Endothelial cell of umbilical vein (primary cell): ENCODE results near the gene BRSK1. TPM values are rescaled to one million over a fixed set of nuclear protein-coding genes. Genes with fewer than 3 reads are reported as not detected.

ENCODE experiments used
- BruUV-seq: library from RNA; stranded (reverse); fragments of 400-500 nt; replicated peaks from 2 replicates; lab custom pipeline; 2021; lab: Mats Ljungman, UMichigan
- CTCF ChIA-PET: fragments of 300-600, 350-600 bp; sonication (Branson Sonifier 250); formaldehyde crosslinking; loops from one replicate; lab custom pipeline; 2021; ENCODE audit warnings: antibody characterized with exemption, inconsistent platforms; lab: Charles Lee
- POLR2A ChIA-PET: fragments of 300-600, 350-600 bp; sonication (Branson Sonifier 250); formaldehyde crosslinking; loops from one replicate; lab custom pipeline; 2021; ENCODE audit warnings: antibody characterized with exemption, inconsistent platforms; lab: Charles Lee
- DNase-seq: peaks from one replicate; pipeline ENCODE4 v3.0.0-alpha.2; 2011; ENCODE audit warnings: low read depth, low spot score
- FAIRE-seq: peaks from 2 replicates; lab custom pipeline; 2011; peaks lifted over from hg19 to GRCh38; lab: Jason Lieb, UNC
- H2AFZ ChIP-seq: 2 replicates; pipeline ENCODE4 v1.6.0; 2012; ENCODE audit warnings: low read depth, low read length, control low read depth, inconsistent platforms
- H3K27ac ChIP-seq: 2 replicates; pipeline ENCODE4 v1.5.1; 2011; ENCODE audit warnings: low read depth, mild to moderate bottlenecking, control low read depth, low read length, moderate library complexity; ENCODE audit not compliant: insufficient read depth
- H3K27me3 ChIP-seq, 2 experiments: 2 replicates each; pipeline versions ENCODE4 v1.6.0 to v1.6.1; 2011; ENCODE audit warnings: low read length in 2 of 2, mixed read lengths in 1 of 2; ENCODE audit not compliant: control insufficient read depth in 2 of 2, insufficient read depth in 2 of 2
- H3K36me3 ChIP-seq, 2 experiments: 2 replicates in 1 of 2; 3 replicates in 1 of 2; pipeline ENCODE4 v1.5.1; 2011; ENCODE audit warnings: low read length in 2 of 2, mild to moderate bottlenecking in 1 of 2, moderate library complexity in 1 of 2; ENCODE audit not compliant: control insufficient read depth in 2 of 2, insufficient read depth in 2 of 2; ENCODE audit errors: extremely low read depth in 1 of 2
- H3K4me1 ChIP-seq: 3 replicates; pipeline ENCODE4 v1.5.1; 2011; ENCODE audit warnings: mild to moderate bottlenecking, low read length; ENCODE audit not compliant: control insufficient read depth, insufficient read depth; ENCODE audit errors: extremely low read depth
- H3K4me2 ChIP-seq: 2 replicates; pipeline ENCODE4 v1.6.1; 2011; ENCODE audit warnings: low read length, control low read depth, mixed read lengths; ENCODE audit not compliant: insufficient read depth
- H3K4me3 ChIP-seq, 3 experiments: fragments of 200-600 bp in 1 of 3; sonication (generic), shearing (Covaris generic) in 1 of 3; replicated peaks in 1 of 3; 2 replicates each; pipeline ENCODE4 v1.5.1; 2011 to 2016; ENCODE audit warnings: control low read depth in 3 of 3, low read length in 3 of 3, mild to moderate bottlenecking in 2 of 3, inconsistent platforms in 1 of 3, low read depth in 1 of 3, moderate library complexity in 1 of 3; ENCODE audit not compliant: insufficient read depth in 1 of 3
- H3K79me2 ChIP-seq: 2 replicates; pipeline ENCODE4 v1.6.0; 2012; ENCODE audit warnings: low read length, inconsistent platforms; ENCODE audit not compliant: control insufficient read depth, insufficient read depth
- H3K9ac ChIP-seq: replicated peaks from 2 replicates; pipeline ENCODE3; 2011; ENCODE audit warnings: low read length, control low read depth; ENCODE audit not compliant: insufficient read depth; ENCODE audit errors: extremely low read depth
- H3K9me1 ChIP-seq: replicated peaks from 3 replicates; pipeline ENCODE4 v1.6.0; 2011; ENCODE audit warnings: mild to moderate bottlenecking, low read length; ENCODE audit not compliant: control insufficient read depth, insufficient read depth; ENCODE audit errors: extremely low read depth
- H3K9me3 ChIP-seq: replicated peaks from 2 replicates; pipeline ENCODE4 v1.5.1; 2012; ENCODE audit warnings: low read length, inconsistent platforms; ENCODE audit not compliant: control insufficient read depth, insufficient read depth
- H4K20me1 ChIP-seq: replicated peaks from 2 replicates; pipeline ENCODE3; 2011; ENCODE audit warnings: mild to moderate bottlenecking, low read length; ENCODE audit not compliant: control insufficient read depth, insufficient read depth; ENCODE audit errors: extremely low read depth
- CTCF ChIP-seq, 2 donors: IDR thresholded peaks; 1 replicate in 1 of 2; 2 replicates in 1 of 2; pipeline ENCODE4 v1.5.1; 2011; ENCODE audit warnings: low read length in 2 of 2, mild to moderate bottlenecking in 2 of 2, moderate library complexity in 2 of 2, control low read depth in 1 of 2, inconsistent platforms in 1 of 2, low read depth in 1 of 2; ENCODE audit not compliant: insufficient read depth in 1 of 2; ENCODE audit errors: extremely low read depth in 1 of 2
- EZH2 ChIP-seq: IDR thresholded peaks from 2 replicates; pipeline ENCODE4 v1.6.1; 2012; ENCODE audit warnings: borderline replicate concordance, low read depth, mild to moderate bottlenecking, moderate library complexity, low read length, inconsistent platforms; ENCODE audit not compliant: severe bottlenecking
- FOS ChIP-seq: IDR thresholded peaks from 2 replicates; pipeline ENCODE4 v1.6.1; 2011; ENCODE audit warnings: mild to moderate bottlenecking, low read length, moderate library complexity, borderline replicate concordance; ENCODE audit not compliant: insufficient read depth
- GATA2 ChIP-seq: IDR thresholded peaks from 2 replicates; pipeline ENCODE4 v1.7.0; 2011; ENCODE audit warnings: low read depth, mild to moderate bottlenecking, moderate library complexity, mixed read lengths, low read length; ENCODE audit not compliant: insufficient read length, insufficient read depth
- JUN ChIP-seq: IDR thresholded peaks from 2 replicates; pipeline ENCODE4 v1.6.1; 2011; ENCODE audit warnings: borderline replicate concordance, low read depth; ENCODE audit not compliant: insufficient read length, insufficient read depth
- MAX ChIP-seq: IDR thresholded peaks from 2 replicates; pipeline ENCODE4 v1.6.1; 2011; ENCODE audit not compliant: insufficient read depth, insufficient read length
- MYC ChIP-seq: IDR thresholded peaks from one replicate; pipeline ENCODE4 v1.6.1; 2011; ENCODE audit warnings: mild to moderate bottlenecking, low read depth, low read length
- POLR2A ChIP-seq: IDR thresholded peaks from 2 replicates; pipeline ENCODE4 v1.6.1; 2012; ENCODE audit warnings: low read depth, mild to moderate bottlenecking, control low read depth, low read length
- POLR2AphosphoS5 ChIP-seq: IDR thresholded peaks from 2 replicates; pipeline ENCODE4 v1.6.1; 2012; ENCODE audit warnings: low read depth, mild to moderate bottlenecking, control low read depth, low read length, moderate library complexity; ENCODE audit not compliant: insufficient read depth
- dilution Hi-C: fragments of 300-500 bp; cut with MboI; formaldehyde crosslinking; loops from one replicate; pipeline ENCODE4 v1.15.0; 2019; ENCODE audit warnings: low sequenced_read_pairs; ENCODE audit not compliant: extremely low pct_ligation_motif_present
- intact Hi-C: fragments of 100-400 bp; cut with micrococcal nuclease; formaldehyde crosslinking; loops from one replicate; pipeline ENCODE4 v1.10.0; 2022
- polyA plus RNA-seq, 4 experiments: library from polyadenylated mRNA; depleted of rRNA in 3 of 4; stranded (reverse) in 3 of 4; unstranded in 1 of 4; fragments of >200 nt; gene quantifications; 2 replicates each; pipeline versions ENCODE4 v1.2.1 to v1.2.3, GENCODE V29; 2011 to 2012; ENCODE audit warnings: missing spikeins in 1 of 4
- total RNA-seq: library from RNA; stranded (reverse); gene quantifications from 2 replicates; pipeline ENCODE4 v1.2.3, GENCODE V29; 2021

BRSK1 gene
- total and polyA plus RNA-seq, 2 donors (not counting 3 experiments of a cell fraction or from before 2014, with no cell fraction given), result 0.33 to 0.44 TPM

- H3K9ac ChIP-seq, result no peak overlapping the region
- H4K20me1 ChIP-seq, result no peaks in the 10 kb centered on the region
- ChIA-PET POLR2A (no interaction called here), CTCF (no interaction called here)
- FAIRE-seq (no peak), DNase-seq (no peak)
- no peaks in the 10 kb centered on the region for H3K9me1 ChIP-seq
- H3K4me1 ChIP-seq, result no peaks in the 10 kb centered on the region
- no peaks in the 10 kb centered on the region for H3K79me2 ChIP-seq
- no peak overlapping the region for H3K4me2 ChIP-seq
- H3K27ac ChIP-seq, result no peak overlapping the region
- no peak overlapping the region for H3K4me3 ChIP-seq
- BruUV-seq, result no TSS peak
- TF ChIP-seq POLR2A, result no peak
- TF ChIP-seq FOS, result no peak
- TF ChIP-seq CTCF (IDR thresholded peaks at IDR 0.05; ENCODE audit: extremely low read depth in 1 of 2, insufficient read depth in 1 of 2, low read depth in 1 of 2, low read length in 2 of 2), result no peak
- no peak for TF ChIP-seq MYC
- no peak for TF ChIP-seq GATA2
- no peak for TF ChIP-seq EZH2
- no peak for TF ChIP-seq POLR2AphosphoS5
- no peak for TF ChIP-seq JUN
- TF ChIP-seq MAX, result no peak
- intact Hi-C loops (no loop called here), dilution Hi-C loops (no loop called here)
- H3K9me3 ChIP-seq, result no peaks in the 10 kb centered on the region
- H2AFZ ChIP-seq, result no peak overlapping the region
- H3K27me3 ChIP-seq, result no peaks in the 10 kb centered on the region
- H3K36me3 ChIP-seq, result peaks cover 13 to 68% of the 10 kb centered on the region in 2 experiments
Observed at GRCh38 chr19:55241143-55241934, 42.5 kb upstream of the BRSK1 start.
